Activated naive CD4-positive, alpha-beta T cell treated with anti-CD3 and anti-CD28 coated beads for 36 hours (primary cell): Measurements from ENCODE around the gene GBP2. TPM values are rescaled to one million over a fixed set of nuclear protein-coding genes. Genes with fewer than 3 reads are reported as not detected.
"Not testable (repeated sequence)": the region's sequence is repeated elsewhere in the genome, so short reads cannot be mapped to it uniquely, and the experiment has no call there.

Experiments used
- CTCF ChIA-PET: fragments of 350-600 bp; sonication (Branson Sonifier 250); formaldehyde crosslinking; loops from one replicate; lab custom pipeline; 2021; ENCODE audit warnings: antibody characterized with exemption; lab: Charles Lee
- DNase-seq: peaks from one replicate; pipeline ENCODE4 v3.0.0-alpha.2; 2020
- H3K27ac Mint-ChIP-seq: one replicate; pipeline ENCODE4 v1.8.0; 2021; ENCODE audit warnings: mild to moderate bottlenecking, mixed read lengths
- H3K27me3 Mint-ChIP-seq: one replicate; pipeline ENCODE4 v1.8.0; 2021; ENCODE audit warnings: low read depth, mixed read lengths
- H3K36me3 Mint-ChIP-seq: one replicate; pipeline ENCODE4 v1.8.0; 2021; ENCODE audit warnings: low read depth, mixed read lengths
- H3K4me1 Mint-ChIP-seq: one replicate; pipeline ENCODE4 v1.8.0; 2021; ENCODE audit warnings: low read depth, mixed read lengths
- H3K4me3 Mint-ChIP-seq: one replicate; pipeline ENCODE4 v1.8.0; 2021; ENCODE audit warnings: mild to moderate bottlenecking, moderate library complexity, mixed read lengths
- H3K9me3 Mint-ChIP-seq: one replicate; pipeline ENCODE4 v1.8.0; 2021; ENCODE audit warnings: mixed read lengths
- intact Hi-C: fragments of 100-400 bp; cut with micrococcal nuclease; formaldehyde crosslinking; loops from one replicate; pipeline ENCODE4 v1.15.1; 2023
- total RNA-seq, 2 experiments: library from RNA; stranded (reverse); gene quantifications; one replicate each; pipeline ENCODE4 v1.2.3, GENCODE V29; 2021

The GBP2 gene
- total RNA-seq, 2 experiments from 2014 or later: 338 to 351 TPM

- H3K27ac Mint-ChIP-seq: no peak overlapping the region
- DNase-seq: no peak
- H3K27me3 Mint-ChIP-seq: peaks cover 2% of the 10 kb centered on the region
- H3K9me3 Mint-ChIP-seq: no peaks in the 10 kb centered on the region
- no peaks in the 10 kb centered on the region for H3K36me3 Mint-ChIP-seq
- intact Hi-C loops: no loop called here
- H3K4me3 Mint-ChIP-seq: no peak overlapping the region
- peaks cover 14% of the 10 kb centered on the region for H3K4me1 Mint-ChIP-seq
- CTCF ChIA-PET: interaction anchor here (0.5 kb wide), 1 partner anchor 165 kb away, joined by 3 read pairs; no protein-coding TSS in a partner anchor
These were observed 23.3 kb upstream of the GBP2 start for GRCh38 chr1:89149229-89149628.

- CTCF ChIA-PET: interaction anchor here (0.8 to 1.0 kb wide), 2 partner anchors 62 to 210 kb away, joined by 3 to 4 read pairs; no protein-coding TSS in a partner anchor
- Mint-ChIP-seq H3K9me3 (no peaks in the 10 kb centered on the region), H3K4me1 (peaks cover 14% of the 10 kb centered on the region), H3K36me3 (no peaks in the 10 kb centered on the region), H3K27ac (no peak overlapping the region), H3K4me3 (no peak overlapping the region), H3K27me3 (peaks cover 2% of the 10 kb centered on the region)
- intact Hi-C loops: no loop called here
- no peak for DNase-seq
These were observed 22.1 kb upstream of the GBP2 start for GRCh38 chr1:89147678-89148658.

GRCh38 chr1:89146721-89147120 is 20.8 kb upstream of the GBP2 start:
- Mint-ChIP-seq H3K36me3 (no peaks in the 10 kb centered on the region), H3K27ac (no peak overlapping the region), H3K4me3 (no peak overlapping the region), H3K4me1 (peaks cover 13% of the 10 kb centered on the region), H3K27me3 (peaks cover 2% of the 10 kb centered on the region), H3K9me3 (no peaks in the 10 kb centered on the region)
- CTCF ChIA-PET: no interaction called here
- DNase-seq: no peak
- intact Hi-C loops: no loop called here

- Mint-ChIP-seq H3K27ac (no peak overlapping the region), H3K4me3 (no peak overlapping the region), H3K27me3 (no peaks in the 10 kb centered on the region), H3K36me3 (no peaks in the 10 kb centered on the region), H3K9me3 (peaks cover 2% of the 10 kb centered on the region), H3K4me1 (peaks cover 20% of the 10 kb centered on the region)
- CTCF ChIA-PET: no interaction called here
- intact Hi-C loops: no loop called here
- DNase-seq: no peak
These were observed 17.6 kb upstream of the GBP2 start for GRCh38 chr1:89143484-89143883.

GRCh38 chr1:89142160-89142559 is 16.2 kb upstream of the GBP2 start:
- no peak for DNase-seq
- CTCF ChIA-PET: no interaction called here
- Mint-ChIP-seq H3K36me3 (no peaks in the 10 kb centered on the region), H3K27me3 (no peaks in the 10 kb centered on the region), H3K4me1 (peaks cover 20% of the 10 kb centered on the region), H3K9me3 (peaks cover 8% of the 10 kb centered on the region), H3K27ac (no peak overlapping the region), H3K4me3 (no peak overlapping the region)
- intact Hi-C loops: no loop called here

- H3K4me1 Mint-ChIP-seq: peaks cover 29% of the 10 kb centered on the region
- CTCF ChIA-PET: no interaction called here
- H3K9me3 Mint-ChIP-seq: peaks cover 8% of the 10 kb centered on the region
- no peaks in the 10 kb centered on the region for H3K27me3 Mint-ChIP-seq
- intact Hi-C loops: no loop called here
- no peak for DNase-seq
- H3K27ac Mint-ChIP-seq: no peak overlapping the region
- no peaks in the 10 kb centered on the region for H3K36me3 Mint-ChIP-seq
- no peak overlapping the region for H3K4me3 Mint-ChIP-seq
These were observed 7.8 kb upstream of the GBP2 start for GRCh38 chr1:89133747-89134146.

GRCh38 chr1:89130716-89131115 is 4.8 kb upstream of the GBP2 start:
- intact Hi-C loops: no loop called here
- H3K4me3 Mint-ChIP-seq: no peak overlapping the region
- peaks cover 4% of the 10 kb centered on the region for H3K9me3 Mint-ChIP-seq
- H3K36me3 Mint-ChIP-seq: peaks cover 5% of the 10 kb centered on the region
- H3K27me3 Mint-ChIP-seq: no peaks in the 10 kb centered on the region
- H3K27ac Mint-ChIP-seq: no peak overlapping the region
- DNase-seq: no peak
- H3K4me1 Mint-ChIP-seq: peaks cover 40% of the 10 kb centered on the region
- CTCF ChIA-PET: interaction anchor here (1.1 kb wide), 1 partner anchor 45 kb away, joined by 3 read pairs; no protein-coding TSS in a partner anchor

GRCh38 chr1:89129911-89130310 is 4.0 kb upstream of the GBP2 start:
- no peaks in the 10 kb centered on the region for H3K27me3 Mint-ChIP-seq
- H3K4me1 Mint-ChIP-seq: peaks cover 40% of the 10 kb centered on the region
- CTCF ChIA-PET: interaction anchor here (0.7 kb wide), 2 partner anchors 20 to 42 kb away, joined by 4 to 5 read pairs; no protein-coding TSS in a partner anchor
- H3K27ac Mint-ChIP-seq: peak overlapping the region; percentile 94
- peaks cover 4% of the 10 kb centered on the region for H3K9me3 Mint-ChIP-seq
- DNase-seq: no peak
- intact Hi-C loops: no loop called here
- H3K36me3 Mint-ChIP-seq: peaks cover 9% of the 10 kb centered on the region
- H3K4me3 Mint-ChIP-seq: no peak overlapping the region

GRCh38 chr1:89128003-89128458 is 2.1 kb upstream of the GBP2 start:
- CTCF ChIA-PET: interaction anchor here (1.2 to 1.3 kb wide), 2 partner anchors 42 to 142 kb away, joined by 4 to 5 read pairs; no protein-coding TSS in a partner anchor
- Mint-ChIP-seq H3K4me3 (peak overlapping the region; percentile 66), H3K27ac (peak overlapping the region; percentile 96), H3K4me1 (peaks cover 31% of the 10 kb centered on the region), H3K36me3 (peaks cover 27% of the 10 kb centered on the region)
- intact Hi-C loops, H3K27me3 Mint-ChIP-seq, H3K9me3 Mint-ChIP-seq, DNase-seq: not testable (repeated sequence)

- peaks cover 36% of the 10 kb centered on the region for H3K36me3 Mint-ChIP-seq
- H3K4me1 Mint-ChIP-seq: peaks cover 38% of the 10 kb centered on the region
- H3K27me3 Mint-ChIP-seq, H3K9me3 Mint-ChIP-seq: not testable (repeated sequence)
- peak overlapping the region; percentile 91 for H3K4me3 Mint-ChIP-seq
- intact Hi-C loops: loop anchor here (1.0 to 2.0 kb wide), 16 partner anchors 23 to 484 kb away; partner anchors contain the start of genes GBP1, GBP3, GTF2B and KYAT3
- DNase-seq: peak; percentile 91
- H3K27ac Mint-ChIP-seq: peak overlapping the region; percentile 96
- CTCF ChIA-PET: interaction anchor here (0.6 to 2.9 kb wide), 12 partner anchors 41 to 320 kb away, joined by 3 to 16 read pairs (median 3); partner anchors contain the start of genes GBP4 and GBP5
These were observed 970 bp upstream of the GBP2 start for GRCh38 chr1:89126602-89127565.

- intact Hi-C loops: loop anchor here (1.0 kb wide), 1 partner anchor 330 kb away; no protein-coding TSS in a partner anchor
- H3K4me3 Mint-ChIP-seq: peak overlapping the region; percentile 87
- CTCF ChIA-PET: interaction anchor here (0.5 to 2.9 kb wide), 6 partner anchors 73 to 725 kb away, joined by 3 to 16 read pairs (median 6); partner anchors contain the start of genes GBP4 and GBP5
- H3K9me3 Mint-ChIP-seq: peaks cover 4% of the 10 kb centered on the region
- no peak for DNase-seq
- H3K27me3 Mint-ChIP-seq: no peaks in the 10 kb centered on the region
- peaks cover 45% of the 10 kb centered on the region for H3K4me1 Mint-ChIP-seq
- H3K36me3 Mint-ChIP-seq: peaks cover 42% of the 10 kb centered on the region
- peak overlapping the region; percentile 96 for H3K27ac Mint-ChIP-seq
These were observed 538 bp downstream of the GBP2 start for GRCh38 chr1:89125240-89125912.
